ENCODE results near the gene NEO1. TPM values are rescaled to one million over a fixed set of nuclear protein-coding genes. Genes with fewer than 3 reads are reported as not detected.

The NEO1 gene
- total RNA-seq, 4 donors from 2014 or later = 11.5 to 80.3 (median 36.1) TPM

DNA sequence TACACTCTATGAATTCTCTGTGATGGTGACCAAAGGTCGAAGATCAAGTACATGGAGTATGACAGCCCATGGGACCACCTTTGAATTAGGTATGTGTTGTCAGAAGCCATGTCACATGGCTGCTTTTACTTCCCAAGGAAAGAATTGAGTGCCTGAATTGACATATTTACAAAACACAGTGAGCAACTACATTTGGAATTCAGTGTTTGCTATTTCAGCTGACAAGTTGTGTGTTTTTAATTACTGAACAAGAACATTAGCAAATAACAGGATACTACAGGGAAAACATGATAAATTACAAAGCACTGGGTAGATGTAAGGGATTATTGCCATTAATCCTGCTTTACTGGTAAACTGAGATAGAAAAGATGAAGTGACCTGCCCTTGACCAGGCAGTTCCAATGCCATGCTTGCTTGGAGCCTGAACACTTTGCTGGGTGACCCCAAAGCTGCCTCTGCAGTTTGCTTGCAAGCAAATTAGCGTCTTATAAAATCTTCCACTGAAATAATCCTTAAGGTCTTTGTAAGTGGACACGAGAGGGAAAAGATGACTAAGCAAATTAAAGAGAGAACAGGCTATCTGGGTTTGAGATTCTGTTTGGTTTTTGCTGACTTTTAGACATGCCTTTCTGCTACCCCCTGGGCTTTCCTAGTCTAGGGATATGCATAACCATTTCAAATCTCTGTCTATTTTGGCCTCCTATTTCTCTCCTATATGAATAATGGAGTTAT is 218.3 kb downstream of the NEO1 start:
- Histone ChIP-seq H3K4me3 (no peak overlapping the region), H3K27me3 (no peaks in the 10 kb centered on the region), H3K36me3 (no peaks in the 10 kb centered on the region), H3K27ac (no peak overlapping the region), H3K9me3 (no peaks in the 10 kb centered on the region), H3K4me1 (no peaks in the 10 kb centered on the region)
- intact Hi-C loops (cut with DNase I; ENCODE audit: low total_unique reads) = no loop called here
- no peak for TF ChIP-seq POLR2A (IDR thresholded peaks at IDR 0.05)
- TF ChIP-seq, protein P1, sequence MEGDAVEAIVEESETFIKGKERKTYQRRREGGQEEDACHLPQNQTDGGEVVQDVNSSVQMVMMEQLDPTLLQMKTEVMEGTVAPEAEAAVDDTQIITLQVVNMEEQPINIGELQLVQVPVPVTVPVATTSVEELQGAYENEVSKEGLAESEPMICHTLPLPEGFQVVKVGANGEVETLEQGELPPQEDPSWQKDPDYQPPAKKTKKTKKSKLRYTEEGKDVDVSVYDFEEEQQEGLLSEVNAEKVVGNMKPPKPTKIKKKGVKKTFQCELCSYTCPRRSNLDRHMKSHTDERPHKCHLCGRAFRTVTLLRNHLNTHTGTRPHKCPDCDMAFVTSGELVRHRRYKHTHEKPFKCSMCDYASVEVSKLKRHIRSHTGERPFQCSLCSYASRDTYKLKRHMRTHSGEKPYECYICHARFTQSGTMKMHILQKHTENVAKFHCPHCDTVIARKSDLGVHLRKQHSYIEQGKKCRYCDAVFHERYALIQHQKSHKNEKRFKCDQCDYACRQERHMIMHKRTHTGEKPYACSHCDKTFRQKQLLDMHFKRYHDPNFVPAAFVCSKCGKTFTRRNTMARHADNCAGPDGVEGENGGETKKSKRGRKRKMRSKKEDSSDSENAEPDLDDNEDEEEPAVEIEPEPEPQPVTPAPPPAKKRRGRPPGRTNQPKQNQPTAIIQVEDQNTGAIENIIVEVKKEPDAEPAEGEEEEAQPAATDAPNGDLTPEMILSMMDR (IDR thresholded peaks at IDR 0.05) = no peak
- DNase-seq = no peak

DNA sequence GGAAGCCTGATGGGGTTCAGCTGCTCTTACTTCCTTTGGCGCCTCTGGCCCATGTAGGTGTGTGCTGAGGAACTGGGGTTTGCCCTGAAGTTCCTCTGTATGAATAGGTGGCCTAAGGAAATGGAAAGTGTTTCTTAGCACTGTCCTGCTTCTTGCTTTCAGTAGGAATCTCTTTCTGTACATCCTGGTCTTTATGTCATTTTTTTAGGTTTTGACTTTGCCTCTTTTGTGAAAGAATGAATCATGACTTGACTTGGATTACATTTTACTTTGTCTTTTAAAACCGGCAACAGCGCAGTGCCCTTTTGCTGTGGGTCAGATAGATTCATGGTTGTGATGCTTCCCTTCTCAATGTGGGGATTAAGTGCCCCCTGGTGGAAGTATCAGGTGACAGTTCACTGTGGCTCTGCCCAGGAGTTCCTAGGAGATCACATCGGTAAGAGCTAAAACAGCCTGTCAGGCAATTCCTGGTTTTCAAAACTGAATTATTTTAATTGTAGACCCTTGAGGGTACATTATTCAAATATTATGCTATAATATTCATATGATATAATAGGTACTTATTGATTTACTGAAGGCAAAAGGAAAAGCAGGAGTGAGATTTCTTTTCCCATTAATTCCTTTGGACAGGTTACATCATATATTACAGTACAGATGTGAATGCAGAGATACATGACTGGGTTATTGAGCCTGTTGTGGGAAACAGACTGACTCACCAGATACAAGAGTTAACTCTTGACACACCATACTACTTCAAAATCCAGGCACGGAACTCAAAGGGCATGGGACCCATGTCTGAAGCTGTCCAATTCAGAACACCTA is 221.1 kb downstream of the NEO1 start:
- TF ChIP-seq POLR2A (IDR thresholded peaks at IDR 0.05) = no peak
- TF ChIP-seq, protein P1 (IDR thresholded peaks at IDR 0.05) = peak; percentile 64 to 75 (median 67)
- Histone ChIP-seq H3K27ac (no peak overlapping the region), H3K4me3 (no peak overlapping the region), H3K36me3 (no peaks in the 10 kb centered on the region), H3K9me3 (no peaks in the 10 kb centered on the region), H3K4me1 (no peaks in the 10 kb centered on the region), H3K27me3 (no peaks in the 10 kb centered on the region)
- intact Hi-C loops (cut with DNase I; ENCODE audit: low total_unique reads) = no loop called here
- DNase-seq = peak; percentile 41 to 49

DNA sequence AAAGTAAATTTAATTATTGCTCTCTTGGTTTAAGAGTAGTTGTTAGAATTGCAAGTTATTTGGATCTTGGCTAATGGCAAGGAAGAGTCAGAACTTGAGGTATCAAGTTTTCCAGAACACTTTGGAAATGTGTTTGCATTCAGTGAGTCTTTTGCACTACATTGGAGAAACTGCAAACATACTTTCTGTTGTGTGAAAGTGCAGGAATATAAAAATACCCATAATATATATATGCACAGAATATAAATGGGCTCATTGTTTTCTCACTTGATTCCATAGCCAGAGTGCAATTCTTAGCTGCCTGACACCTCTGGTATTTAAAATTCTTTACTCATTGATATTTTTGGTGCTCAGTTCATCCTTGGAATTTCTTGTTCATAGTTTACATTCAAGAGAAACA is 223.6 kb downstream of the NEO1 start:
- no peak overlapping the region for H3K27ac ChIP-seq
- TF ChIP-seq POLR2A (IDR thresholded peaks at IDR 0.05) = no peak
- TF ChIP-seq, protein P1 (IDR thresholded peaks at IDR 0.05) = no peak
- no peak for DNase-seq
- H3K4me1 ChIP-seq = no peaks in the 10 kb centered on the region
- no peak overlapping the region for H3K4me3 ChIP-seq
- H3K36me3 ChIP-seq = no peaks in the 10 kb centered on the region
- H3K27me3 ChIP-seq = no peaks in the 10 kb centered on the region
- intact Hi-C loops (cut with DNase I; ENCODE audit: low total_unique reads) = no loop called here
- H3K9me3 ChIP-seq = no peaks in the 10 kb centered on the region

DNA sequence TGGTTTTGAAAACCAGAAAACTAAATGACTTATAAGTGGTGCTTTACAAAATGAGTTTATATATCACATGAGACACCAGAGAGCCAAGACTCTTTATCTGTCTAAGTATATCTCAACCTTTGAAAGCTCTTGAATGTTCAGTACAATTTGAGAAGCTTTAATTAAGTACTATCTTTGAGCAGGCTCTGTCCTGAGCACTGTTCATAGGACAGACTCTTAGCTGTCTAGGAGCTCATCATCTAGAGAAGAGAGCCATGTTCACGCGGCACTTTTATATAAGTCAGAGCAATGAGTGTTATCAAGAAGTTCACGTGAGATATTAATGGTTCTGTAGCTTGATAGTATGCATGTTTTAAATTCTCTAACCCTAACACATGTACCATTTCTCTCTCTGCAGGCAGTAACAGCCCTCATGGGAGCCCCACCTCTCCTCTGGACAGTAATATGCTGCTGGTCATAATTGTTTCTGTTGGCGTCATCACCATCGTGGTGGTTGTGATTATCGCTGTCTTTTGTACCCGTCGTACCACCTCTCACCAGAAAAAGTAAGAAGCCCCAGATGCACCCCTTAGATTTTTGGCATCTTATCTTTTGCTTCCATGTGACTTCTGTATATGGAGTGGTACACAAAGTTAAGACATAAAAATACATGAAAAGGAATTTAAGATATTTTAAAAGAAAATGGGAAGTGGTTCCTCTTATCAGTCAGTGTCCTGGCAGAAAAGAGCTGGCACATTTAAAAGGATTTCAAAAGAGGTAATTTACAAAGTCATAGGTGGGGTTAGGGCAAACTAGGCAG is 230.5 kb downstream of the NEO1 start:
- H3K27ac ChIP-seq = no peak overlapping the region
- DNase-seq = no peak
- no peak overlapping the region for H3K4me3 ChIP-seq
- no peaks in the 10 kb centered on the region for H3K36me3 ChIP-seq
- H3K4me1 ChIP-seq = no peaks in the 10 kb centered on the region
- TF ChIP-seq POLR2A (IDR thresholded peaks at IDR 0.05) = no peak
- TF ChIP-seq, protein P1 (IDR thresholded peaks at IDR 0.05) = no peak
- no peaks in the 10 kb centered on the region for H3K27me3 ChIP-seq
- H3K9me3 ChIP-seq = no peaks in the 10 kb centered on the region
- intact Hi-C loops (cut with DNase I; ENCODE audit: low total_unique reads) = no loop called here

All from uterus (tissue), 4 donors.